Liver (tissue), 9 donors: Measurements from ENCODE around the gene SERPINB10. TPM values are rescaled to one million over a fixed set of nuclear protein-coding genes. Genes with fewer than 3 reads are reported as not detected.

Source experiments
- DNase-seq: peaks from one replicate; pipeline ENCODE4 v3.0.0-alpha.2; 2017; ENCODE audit warnings: low spot score
- H3K27ac ChIP-seq, 2 donors: one replicate each; pipeline ENCODE4 v1.7.0; 2013; ENCODE audit warnings: inconsistent platforms in 2 of 2, low read length in 2 of 2, control low read depth in 1 of 2, low read depth in 1 of 2, mild to moderate bottlenecking in 1 of 2
- H3K27me3 ChIP-seq, 4 donors: one replicate each; pipeline versions ENCODE4 v1.6.1 to v1.7.0; 2013; ENCODE audit warnings: low read length in 3 of 4, inconsistent platforms in 1 of 4, mild to moderate bottlenecking in 1 of 4, moderate library complexity in 1 of 4; ENCODE audit not compliant: control insufficient read depth in 4 of 4, insufficient read depth in 4 of 4
- H3K36me3 ChIP-seq, 4 donors: one replicate each; pipeline versions ENCODE4 v1.6.1 to v1.7.0; 2013; ENCODE audit warnings: low read length in 3 of 4, mild to moderate bottlenecking in 3 of 4, low read depth in 1 of 4, moderate library complexity in 1 of 4; ENCODE audit not compliant: control insufficient read depth in 4 of 4, insufficient read depth in 3 of 4
- H3K4me1 ChIP-seq, 4 donors: one replicate each; pipeline versions ENCODE4 v1.6.1 to v1.7.0; 2013; ENCODE audit warnings: low read length in 3 of 4, mild to moderate bottlenecking in 3 of 4, moderate library complexity in 1 of 4; ENCODE audit not compliant: control insufficient read depth in 4 of 4, insufficient read depth in 4 of 4
- H3K4me3 ChIP-seq, 3 donors: one replicate each; pipeline versions ENCODE4 v1.6.1 to v1.7.0; 2013; ENCODE audit warnings: low read length in 3 of 3, control low read depth in 1 of 3, low read depth in 1 of 3, mild to moderate bottlenecking in 1 of 3
- H3K9ac ChIP-seq, 2 donors: one replicate each; pipeline ENCODE4 v1.7.0; 2013; ENCODE audit warnings: low read length in 2 of 2, mild to moderate bottlenecking in 2 of 2, moderate library complexity in 2 of 2, control low read depth in 1 of 2, low read depth in 1 of 2
- H3K9me3 ChIP-seq, 4 donors: one replicate each; pipeline versions ENCODE4 v1.6.1 to v1.7.0; 2013; ENCODE audit warnings: low read length in 3 of 4; ENCODE audit not compliant: control insufficient read depth in 4 of 4
- CTCF ChIP-seq: fragments of 150-350 bp; IDR thresholded peaks from 2 replicates; pipeline ENCODE4 v1.5.1; 2017; ENCODE audit warnings: improper control_type of control experiment, low read depth, low read length; ENCODE audit not compliant: missing input control
- EGR1 ChIP-seq, 2 donors: IDR thresholded peaks; 2 replicates each; pipeline ENCODE4 v1.6.1; 2016 to 2018; ENCODE audit warnings: antibody characterized with exemption in 2 of 2, low read depth in 2 of 2
- FOXA1 ChIP-seq: IDR thresholded peaks from 2 replicates; pipeline ENCODE4 v1.6.1; 2016; ENCODE audit warnings: antibody characterized with exemption
- FOXA2 ChIP-seq: IDR thresholded peaks from 2 replicates; pipeline ENCODE4 v1.6.1; 2016; ENCODE audit warnings: antibody characterized with exemption
- GABPA ChIP-seq, 2 donors: IDR thresholded peaks in 1 of 2; conservative IDR thresholded peaks in 1 of 2; 2 replicates each; pipeline ENCODE4 v1.6.1; 2016; ENCODE audit warnings: antibody characterized with exemption in 2 of 2, mild to moderate bottlenecking in 1 of 2, moderate library complexity in 1 of 2
- HNF4A ChIP-seq, 2 donors: conservative IDR thresholded peaks; 2 replicates each; pipeline ENCODE4 v1.6.1; 2016; ENCODE audit warnings: antibody characterized with exemption in 2 of 2, mild to moderate bottlenecking in 2 of 2
- HNF4G ChIP-seq: IDR thresholded peaks from 2 replicates; pipeline ENCODE4 v1.6.1; 2016; ENCODE audit warnings: antibody characterized with exemption
- JUND ChIP-seq, 2 donors: IDR thresholded peaks; 2 replicates each; pipeline ENCODE4 v1.6.1; 2016; ENCODE audit warnings: antibody characterized with exemption in 2 of 2
- MAX ChIP-seq: IDR thresholded peaks from 2 replicates; pipeline ENCODE4 v1.6.1; 2016; ENCODE audit warnings: antibody characterized with exemption
- NR2F2 ChIP-seq: IDR thresholded peaks from 2 replicates; pipeline ENCODE4 v1.6.1; 2016; ENCODE audit warnings: antibody characterized with exemption
- REST ChIP-seq: IDR thresholded peaks from 2 replicates; pipeline ENCODE4 v1.6.1; 2016; ENCODE audit warnings: antibody characterized with exemption, mild to moderate bottlenecking
- RXRA ChIP-seq, 2 donors: IDR thresholded peaks; 2 replicates each; pipeline ENCODE4 v1.6.1; 2017 to 2018; ENCODE audit warnings: antibody characterized with exemption in 2 of 2, mild to moderate bottlenecking in 1 of 2
- SP1 ChIP-seq: IDR thresholded peaks from 2 replicates; pipeline ENCODE4 v1.6.1; 2018; ENCODE audit warnings: antibody characterized with exemption, mild to moderate bottlenecking
- TAF1 ChIP-seq: conservative IDR thresholded peaks from 2 replicates; pipeline ENCODE4 v1.6.1; 2016; ENCODE audit warnings: antibody characterized with exemption, mild to moderate bottlenecking
- YY1 ChIP-seq: IDR thresholded peaks from 2 replicates; pipeline ENCODE4 v1.6.1; 2016; ENCODE audit warnings: antibody characterized with exemption, mild to moderate bottlenecking
- ZBTB33 ChIP-seq: IDR thresholded peaks from 2 replicates; pipeline ENCODE4 v1.6.1; 2016; ENCODE audit warnings: antibody characterized with exemption
- WGBS: extraction: QIAGEN DNeasy Blood & Tissue Kit; methylation state at CpG from one replicate; pipeline ENCODE4 v1.1.7; 2013; 5-methylcytosine and 5-hydroxymethylcytosine counted together
- polyA plus RNA-seq, 2 donors: library from polyadenylated mRNA; stranded (reverse) in 1 of 2; unstranded in 1 of 2; fragments of 200-250 nt in 1 of 2; fragments of >200 nt in 1 of 2; fragmentation: Nextera tagmentation in 1 of 2; extraction: Ambion mirVana in 1 of 2; gene quantifications; one replicate each; pipeline versions ENCODE4 v1.2.1 to v1.2.3, GENCODE V29; 2013 to 2015
- total RNA-seq, 2 donors: library from RNA; depleted of rRNA; stranded (reverse); fragments of >200 nt; gene quantifications; one replicate each; pipeline ENCODE4 v1.2.3, GENCODE V29; 2014
- donor health status: healthy.
- donor health status: healthy.
- donor health status: healthy.
- donor health status: healthy.
- donor health status: healthy.

Gene SERPINB10
- total and polyA plus RNA-seq, 4 donors, result 4.6 TPM; not detected in 3

GRCh38 chr18:63895190-63895589, 12.6 kb upstream of the SERPINB10 start:
- H3K4me1 ChIP-seq, result no peaks in the 10 kb centered on the region
- no peak overlapping the region for H3K27ac ChIP-seq
- WGBS, result 59% methylated on average over 6 of the region's 6 CpGs
- no peaks in the 10 kb centered on the region for H3K36me3 ChIP-seq
- no peak overlapping the region for H3K9ac ChIP-seq
- TF ChIP-seq SP1, result no peak
- no peak for TF ChIP-seq HNF4G
- TF ChIP-seq RXRA (IDR thresholded peaks at IDR 0.05), result no peak
- TF ChIP-seq REST, result no peak
- TF ChIP-seq MAX, result no peak
- no peak for TF ChIP-seq HNF4A (conservative IDR thresholded peaks at IDR 0.05)
- H3K27me3 ChIP-seq, result no peaks in the 10 kb centered on the region
- H3K9me3 ChIP-seq, result no peaks in the 10 kb centered on the region
- no peak for DNase-seq
- no peak overlapping the region for H3K4me3 ChIP-seq

- no peaks in the 10 kb centered on the region for H3K36me3 ChIP-seq
- no peaks in the 10 kb centered on the region for H3K4me1 ChIP-seq
- no peak overlapping the region for H3K9ac ChIP-seq
- no peaks in the 10 kb centered on the region for H3K27me3 ChIP-seq
- 77% methylated on average over 4 of the region's 4 CpGs for WGBS
- no peak for DNase-seq
- no peak overlapping the region for H3K27ac ChIP-seq
- H3K4me3 ChIP-seq, result no peak overlapping the region
- TF ChIP-seq JUND (IDR thresholded peaks at IDR 0.05) (no peak), EGR1 (IDR thresholded peaks at IDR 0.05; ENCODE audit: low read depth in 2 of 2) (no peak), FOXA2 (no peak), FOXA1 (no peak), MAX (no peak), GABPA (IDR thresholded peaks at IDR 0.05 in 1 of 2, conservative IDR thresholded peaks at IDR 0.05 in 1 of 2) (no peak), ZBTB33 (no peak), REST (no peak), SP1 (no peak), RXRA (IDR thresholded peaks at IDR 0.05) (no peak), YY1 (no peak), TAF1 (no peak), CTCF (no peak), NR2F2 (no peak)
- no peaks in the 10 kb centered on the region for H3K9me3 ChIP-seq
Measured at GRCh38 chr18:63897072-63897471, 10.7 kb upstream of the SERPINB10 start.
